ENCODE measurements around the gene CPHXL.

The CPHXL gene

DNA sequence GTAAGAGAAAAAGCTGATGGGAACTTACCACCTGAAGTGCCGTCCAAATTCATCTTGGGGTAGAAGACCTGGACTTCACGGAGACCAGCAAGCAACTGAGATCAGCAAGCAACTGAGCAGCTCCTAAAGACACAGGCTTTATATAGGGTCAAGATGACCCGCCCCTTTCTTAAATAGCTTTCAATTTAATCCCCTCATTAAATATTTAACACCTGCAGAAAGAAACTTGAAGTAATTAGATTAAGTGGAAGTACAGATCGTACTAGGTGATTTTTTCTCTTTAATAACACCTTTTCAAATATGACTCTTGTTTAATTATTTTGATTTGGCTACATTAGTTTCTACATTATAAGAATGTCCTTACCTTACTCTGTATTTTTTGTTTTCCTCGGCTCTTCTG lies at the start of gene CPHXL:
CPHXL (minus strand) TSS at position 101 of the 400 bp plus-strand sequence; CDS start at position 53, 48 bp downstream.
- no peak for DNase-seq (ENCODE audit: low spot score)

DNA sequence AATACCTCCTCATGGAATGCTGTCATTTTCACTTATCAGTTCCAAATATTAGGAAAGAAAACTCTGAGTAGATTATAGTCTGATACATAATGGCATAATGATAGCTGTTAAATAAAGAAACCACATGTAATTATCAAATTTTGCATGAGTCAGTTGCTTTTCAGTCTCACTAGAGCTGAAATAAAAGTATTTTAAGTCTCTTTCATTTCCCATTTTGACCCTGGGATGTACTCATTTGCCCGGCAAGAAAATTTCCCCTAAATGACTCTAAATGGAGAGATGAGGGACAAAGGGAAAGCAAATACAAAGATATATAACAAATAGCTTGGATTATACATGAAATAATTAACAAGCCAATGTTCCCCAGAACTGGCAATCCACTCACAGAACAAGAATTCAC lies 47.9 kb upstream of the CPHXL start:
- no peak for DNase-seq (ENCODE audit: low spot score)

DNA sequence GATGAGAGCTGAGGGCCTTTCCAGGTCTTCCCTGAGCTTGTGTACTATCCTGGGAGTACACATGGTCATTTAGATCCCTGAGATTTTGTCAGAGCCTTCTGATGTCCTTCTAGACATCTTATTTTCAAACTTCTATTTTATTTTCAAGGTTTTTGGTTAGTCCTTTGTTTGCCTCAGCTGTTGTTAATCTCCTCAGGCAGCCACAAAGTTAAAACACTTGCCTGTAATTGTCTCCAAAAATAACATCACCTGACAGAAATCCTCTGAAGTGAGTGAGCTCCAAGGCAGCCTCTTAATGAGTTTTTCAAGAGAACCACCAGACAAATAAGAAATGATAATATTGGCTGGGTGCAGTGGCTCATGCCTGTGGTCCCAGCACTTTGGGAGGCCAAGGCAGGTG lies 43.8 kb upstream of the CPHXL start:
- no peak for DNase-seq (ENCODE audit: low spot score)

DNA sequence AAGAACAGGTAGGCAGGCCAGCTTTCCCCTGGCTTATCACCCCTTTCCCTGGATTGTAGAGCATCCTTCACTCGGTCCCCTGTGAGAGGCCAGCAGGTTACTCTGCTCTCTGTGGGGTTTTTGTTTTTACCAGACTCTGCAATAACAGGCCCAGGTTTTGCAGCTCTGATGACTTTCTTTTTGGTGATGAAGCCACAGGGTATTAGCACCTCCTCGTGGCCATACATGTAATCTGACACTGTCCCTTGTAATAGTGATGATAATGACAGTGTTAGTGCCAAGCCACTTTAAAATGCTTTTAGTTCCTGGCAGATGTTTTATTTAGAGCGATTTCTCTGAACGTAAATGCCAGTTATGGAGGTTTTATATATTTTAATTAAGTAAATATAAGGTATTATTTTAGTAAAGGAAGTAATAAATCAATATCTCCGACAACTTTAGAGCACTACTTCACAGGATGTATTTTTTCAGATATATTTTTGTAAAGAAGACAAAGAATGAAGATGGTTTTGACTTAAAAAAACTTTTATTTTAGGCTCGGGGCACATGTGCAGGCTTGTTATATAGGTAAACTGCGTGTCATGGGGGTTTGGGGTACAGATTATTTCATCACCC lies 38.0 kb upstream of the CPHXL start:
- DNase-seq (ENCODE audit: low spot score): peak; percentile 65

DNA sequence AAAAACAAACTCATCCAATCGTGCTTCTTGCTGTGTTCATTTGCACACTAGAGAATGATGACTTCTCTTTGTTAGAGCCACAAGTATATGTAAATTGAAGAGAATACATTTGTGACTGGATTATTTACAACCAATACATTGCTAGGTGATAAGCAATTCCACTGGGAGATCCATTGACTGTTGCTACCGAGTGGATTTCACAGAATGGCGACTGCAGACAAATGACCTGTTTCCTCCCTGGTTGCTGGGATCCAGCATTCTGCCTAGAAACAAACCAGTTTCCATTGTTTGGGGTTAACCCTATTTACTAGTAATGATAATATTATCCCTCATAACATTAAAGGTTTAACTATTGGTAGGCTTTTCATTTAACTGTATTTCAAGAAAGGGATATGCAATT lies 36.9 kb upstream of the CPHXL start:
- no peak for DNase-seq (ENCODE audit: low spot score)

DNA sequence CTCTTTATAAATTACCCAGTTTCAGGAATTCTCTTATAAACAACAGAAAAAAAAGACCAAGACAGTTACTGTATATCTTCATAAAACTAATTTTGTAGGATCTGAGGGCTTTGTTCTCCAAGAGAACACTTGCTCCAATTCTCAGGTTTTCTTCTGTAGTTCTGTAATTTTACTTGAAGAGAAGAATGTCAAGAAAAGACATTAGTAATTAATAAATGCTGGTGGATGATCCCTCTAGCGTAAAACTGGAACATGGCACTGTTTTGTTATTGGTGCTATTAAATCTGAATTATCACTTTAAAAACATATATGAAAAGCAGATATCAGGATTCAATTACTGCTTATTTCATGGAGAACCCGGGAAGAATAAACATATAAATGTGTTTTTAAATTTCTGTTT lies 36.5 kb upstream of the CPHXL start:
- no peak for DNase-seq (ENCODE audit: low spot score)

DNA sequence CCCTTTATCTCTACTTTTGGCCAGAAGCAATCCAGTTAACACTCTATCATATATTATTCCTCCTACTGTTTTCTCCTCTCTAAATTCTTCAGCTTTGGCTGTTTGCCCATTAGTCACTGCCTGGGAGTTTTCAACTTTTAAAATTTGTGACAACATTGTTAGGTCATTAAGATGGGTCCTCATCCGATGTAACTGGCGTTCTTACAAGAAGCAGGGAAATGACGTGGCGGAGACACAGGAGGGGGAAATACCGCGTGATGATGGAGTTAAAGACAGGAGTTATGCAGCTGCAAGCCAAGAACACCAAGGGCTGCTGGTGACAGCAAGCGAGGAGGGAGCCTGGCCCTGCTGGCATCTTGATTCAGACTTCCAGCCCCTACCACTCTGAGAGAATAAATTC lies 34.8 kb upstream of the CPHXL start:
- no peak for DNase-seq (ENCODE audit: low spot score)

DNA sequence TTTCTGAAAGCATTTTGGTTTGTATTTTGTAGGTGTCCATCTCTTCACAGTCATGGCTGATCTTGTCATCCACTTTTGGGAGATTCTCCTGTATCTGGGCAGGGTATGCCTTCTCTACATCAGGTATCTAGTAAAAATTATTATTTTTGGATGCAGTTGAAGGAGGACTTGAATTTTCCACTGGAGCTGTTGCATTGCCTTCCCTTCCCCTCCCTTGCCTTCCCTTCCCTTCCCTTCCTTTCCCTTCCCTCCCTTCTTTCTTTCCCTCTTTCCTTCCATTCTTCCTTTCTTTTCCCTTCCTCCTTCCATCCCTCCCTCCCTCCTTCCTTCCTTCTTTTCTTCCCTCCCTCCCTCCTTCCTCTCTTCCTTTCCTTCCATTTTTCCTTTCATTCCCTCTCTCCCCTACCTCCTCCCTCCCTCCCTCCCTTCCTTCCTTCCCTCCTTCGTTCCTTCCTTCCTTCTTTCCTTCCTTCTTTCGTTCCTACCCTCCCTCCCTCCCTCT lies 33.8 kb upstream of the CPHXL start:
- DNase-seq (ENCODE audit: low spot score): no peak

DNA sequence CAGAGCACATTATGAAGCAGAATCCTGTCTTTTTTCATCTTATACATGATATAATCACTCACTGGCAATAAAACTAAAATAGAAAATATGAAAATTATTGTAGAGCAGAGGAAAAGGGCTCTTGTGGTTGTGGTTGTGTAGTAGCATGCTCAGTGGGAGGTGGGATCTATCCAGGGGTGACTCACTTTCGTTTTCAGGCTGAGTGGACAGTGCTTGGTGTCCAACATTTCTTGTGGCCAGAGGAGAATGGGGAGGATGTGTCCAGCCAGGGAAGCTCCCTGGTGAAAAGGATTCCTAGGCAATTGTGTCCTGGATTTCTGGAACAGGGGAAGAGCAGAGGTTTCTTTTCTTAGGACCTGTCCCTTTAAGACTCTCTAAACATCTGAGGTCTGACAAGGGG lies 31.9 kb upstream of the CPHXL start:
- DNase-seq (ENCODE audit: low spot score): no peak

DNA sequence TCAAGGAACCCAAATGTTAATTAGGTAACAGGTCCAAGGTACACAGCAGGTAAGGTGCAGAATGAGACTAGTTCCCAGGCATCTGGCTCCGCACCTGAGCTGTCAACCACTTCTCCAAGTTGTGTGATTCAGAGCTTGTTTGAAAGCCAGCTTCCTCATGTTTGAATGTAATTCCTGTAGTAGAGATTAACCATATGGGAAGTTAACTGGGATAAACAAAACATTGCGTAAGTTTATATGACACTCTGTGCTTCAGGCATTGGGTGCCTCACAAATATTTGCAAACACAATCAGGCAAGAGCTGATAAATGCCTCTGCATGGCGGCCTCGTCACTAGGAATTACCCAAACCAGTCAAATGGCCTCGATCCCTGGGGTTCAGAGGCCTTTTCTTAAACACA lies 27.9 kb upstream of the CPHXL start:
- DNase-seq (ENCODE audit: low spot score): no peak

DNA sequence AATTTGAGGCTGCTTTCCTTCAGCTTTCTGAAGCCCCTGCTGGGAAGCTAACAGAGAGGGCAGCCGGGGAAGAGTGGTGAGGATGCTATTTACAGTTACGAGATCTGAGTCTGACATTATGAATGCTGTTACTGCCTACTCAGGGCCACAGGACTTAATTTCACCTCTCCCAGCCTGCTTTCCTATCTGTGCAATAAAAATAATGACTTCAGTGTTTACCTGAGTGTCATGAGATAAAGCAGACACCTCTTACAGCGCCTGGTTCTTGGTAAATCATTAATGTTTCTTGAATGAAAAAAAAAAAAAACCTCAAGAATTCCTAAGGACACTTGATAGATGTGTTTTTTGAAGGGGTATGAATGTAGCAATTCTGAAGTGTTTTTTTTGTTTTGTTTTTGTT lies 24.2 kb upstream of the CPHXL start:
- DNase-seq (ENCODE audit: low spot score): no peak

DNA sequence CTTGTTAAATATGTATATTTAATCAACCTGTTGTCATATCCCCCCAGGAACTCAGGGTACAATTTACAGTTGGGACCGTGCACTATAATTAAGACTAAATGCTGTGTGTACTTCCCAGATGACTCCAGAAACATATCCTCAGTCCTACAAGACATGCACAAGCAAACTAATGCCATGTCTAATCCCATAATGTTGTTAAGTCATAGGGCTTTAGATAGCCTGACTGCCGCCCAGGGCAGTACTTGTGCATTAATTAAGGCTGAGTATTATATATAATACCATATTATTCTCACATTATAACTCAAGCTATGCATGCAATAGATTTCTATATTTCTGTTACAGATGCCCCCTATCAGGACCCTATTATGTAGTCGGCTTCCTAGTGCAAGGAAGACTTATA lies 20.1 kb upstream of the CPHXL start:
- DNase-seq (ENCODE audit: low spot score): no peak

DNA sequence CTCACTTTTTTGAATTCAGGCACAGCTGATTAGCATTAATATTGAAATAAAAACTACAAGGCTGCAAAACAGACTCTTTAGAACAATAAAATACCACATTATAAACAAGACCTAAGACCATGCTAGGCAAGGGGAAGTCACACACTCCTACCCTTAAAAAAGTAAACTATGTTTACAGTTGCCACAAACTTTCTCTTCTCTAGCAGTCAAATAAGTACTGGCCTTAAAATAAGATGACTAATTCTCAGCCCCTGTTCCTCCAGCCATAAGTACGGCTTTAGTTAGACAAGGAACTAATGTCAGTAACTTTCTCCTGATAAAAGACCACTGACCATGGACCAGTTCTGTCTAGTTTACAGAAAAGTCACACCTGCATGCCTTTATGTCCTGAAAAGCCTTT lies 19.5 kb upstream of the CPHXL start:
- DNase-seq (ENCODE audit: low spot score): no peak

DNA sequence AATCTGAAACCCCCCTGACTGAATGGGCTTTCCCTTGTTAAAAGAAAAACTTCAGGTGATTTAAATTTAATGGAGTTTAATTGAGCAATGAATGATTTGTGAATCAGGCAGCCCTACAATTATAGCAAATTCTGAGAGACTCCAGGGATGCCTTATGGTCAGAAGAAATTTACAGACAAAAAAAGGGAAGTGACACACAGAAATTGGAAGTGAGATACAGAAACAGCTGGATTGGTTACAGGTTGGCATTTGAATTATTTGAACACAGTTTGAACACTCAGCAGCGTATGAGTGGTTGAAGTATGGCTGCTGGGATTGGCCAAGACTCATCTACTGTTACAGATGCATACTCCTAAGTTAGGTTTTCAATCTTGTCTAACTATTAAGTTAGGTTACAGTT lies 19.0 kb upstream of the CPHXL start:
- DNase-seq (ENCODE audit: low spot score): no peak

DNA sequence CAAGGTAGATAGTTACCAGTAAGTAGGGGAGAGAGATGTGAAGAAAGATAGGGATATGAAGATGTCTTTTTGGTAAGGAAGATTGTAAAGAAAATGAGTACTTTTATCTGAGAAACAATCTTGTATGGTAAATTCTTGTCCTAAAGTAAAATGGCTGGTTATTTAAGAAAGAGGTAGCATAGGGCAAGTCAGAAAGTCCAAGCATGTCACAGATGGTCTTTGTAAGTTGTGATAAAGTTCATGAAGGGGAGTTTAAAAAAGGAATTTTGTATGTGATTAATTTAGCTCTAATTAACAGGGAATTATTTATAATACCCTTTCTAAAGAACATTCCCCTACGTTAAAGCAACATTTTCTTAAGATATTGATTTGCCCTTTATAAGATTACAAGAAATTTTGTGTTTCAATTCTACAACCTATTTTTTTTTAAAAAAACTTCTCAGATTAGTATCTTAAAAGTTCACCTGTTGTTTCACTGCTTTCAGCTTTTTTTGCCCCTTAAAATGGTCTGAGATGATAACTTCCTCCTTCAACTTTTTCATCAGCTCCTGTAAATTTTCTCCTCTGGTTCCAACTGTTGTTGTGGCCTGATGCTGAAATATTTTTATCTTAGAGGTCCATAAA lies 16.2 kb upstream of the CPHXL start:
- no peak for DNase-seq (ENCODE audit: low spot score)

DNA sequence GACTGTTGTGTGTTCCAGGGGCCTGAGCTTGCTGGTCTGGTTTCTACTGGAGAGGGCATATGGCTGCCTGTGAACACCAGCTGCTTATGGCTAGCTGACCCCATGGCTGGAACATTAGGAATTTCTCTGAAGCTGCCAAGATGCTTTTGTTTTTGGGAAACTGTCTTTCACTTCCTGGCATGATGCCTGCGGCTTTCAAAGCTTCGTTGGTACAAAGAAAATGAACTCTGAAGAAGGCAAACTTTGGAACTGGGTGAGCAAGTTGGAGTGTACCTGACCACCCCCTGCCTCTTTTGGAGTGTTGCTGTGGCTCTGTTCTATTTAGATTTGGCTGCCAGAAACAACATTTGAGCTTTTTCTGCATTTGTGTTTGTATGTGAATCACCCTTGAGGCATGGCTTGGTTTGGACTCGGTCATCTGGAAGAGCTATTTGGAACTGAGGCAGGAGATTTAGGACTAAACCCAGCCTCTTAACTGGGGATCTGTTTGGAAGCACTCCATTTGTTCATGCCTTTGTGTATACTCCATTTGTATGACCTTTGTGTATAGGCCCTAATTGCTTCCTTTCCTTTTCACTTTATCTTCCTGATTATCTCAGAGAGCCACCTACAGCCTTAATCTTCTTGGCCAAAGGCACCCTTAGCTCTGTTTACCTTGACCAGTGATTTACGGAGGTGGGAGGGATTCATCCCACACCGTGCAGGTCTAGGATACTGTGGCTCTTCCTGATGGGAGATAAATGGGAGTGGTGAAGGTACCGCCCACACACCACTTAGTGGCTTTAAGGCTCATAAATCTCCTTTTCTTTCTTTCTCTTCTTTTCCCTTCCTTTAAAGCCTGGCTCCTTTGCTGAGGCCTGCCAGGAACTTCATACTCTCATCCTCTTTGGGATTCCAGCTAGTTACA lies 7.3 kb upstream of the CPHXL start:
- DNase-seq (ENCODE audit: low spot score): no peak

DNA sequence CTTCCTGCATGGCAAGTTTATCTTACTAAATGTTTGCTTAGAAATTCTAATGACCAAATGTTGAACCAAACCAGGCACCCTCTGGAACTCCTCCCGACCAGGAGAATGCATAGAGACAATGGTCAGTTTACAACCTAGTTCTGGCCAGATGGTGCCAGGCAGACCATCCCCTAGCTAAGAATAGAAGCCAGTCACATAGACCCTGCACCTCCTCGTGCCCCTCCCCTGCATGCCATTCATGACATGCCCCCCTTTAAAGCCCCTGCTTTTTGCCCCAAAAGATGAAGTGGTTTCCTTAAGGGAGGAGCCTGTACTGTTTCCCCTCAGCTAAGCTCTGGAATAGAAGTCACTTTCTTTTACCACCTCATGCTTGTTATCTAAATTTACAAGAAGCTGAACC lies 6.6 kb upstream of the CPHXL start:
- DNase-seq (ENCODE audit: low spot score): no peak

DNA sequence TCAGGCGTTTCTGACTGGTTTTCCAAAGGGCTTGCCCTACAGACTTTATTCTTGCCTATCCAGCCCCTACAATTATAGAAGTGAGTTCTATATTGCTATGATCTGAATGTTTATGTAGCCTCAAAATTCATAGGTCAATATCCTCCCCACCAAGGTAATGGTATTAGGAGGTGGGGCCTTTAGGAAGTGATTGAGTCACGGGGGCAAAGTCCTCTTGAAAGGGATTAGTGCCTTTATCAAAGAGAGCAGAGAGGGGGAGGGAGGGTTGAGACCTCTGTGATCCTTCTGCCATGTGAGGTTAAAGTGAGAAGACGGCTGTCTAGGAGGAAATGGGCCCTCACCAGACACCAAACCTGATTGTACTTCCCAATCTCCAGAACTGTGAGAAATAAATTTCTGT lies 931 bp upstream of the CPHXL start:
- DNase-seq (ENCODE audit: low spot score): no peak

DNA sequence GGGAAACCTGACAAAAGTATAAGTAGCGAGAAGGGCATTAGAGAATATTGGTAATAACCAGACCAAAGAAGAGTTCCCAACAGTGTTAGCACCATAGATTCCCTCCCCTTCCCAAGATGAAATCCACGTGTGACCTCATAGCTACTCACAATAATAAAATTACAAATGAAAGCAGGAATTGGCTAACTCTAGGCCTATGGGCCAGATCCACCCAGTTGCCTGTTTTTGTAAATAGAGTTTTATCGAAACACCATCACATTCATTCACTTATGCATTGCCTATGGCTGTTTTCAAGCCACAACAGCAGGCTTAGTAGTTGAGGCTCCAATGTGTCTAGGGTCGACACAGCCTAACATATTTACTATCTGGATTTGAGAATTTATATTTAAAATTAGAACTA lies 7.8 kb downstream of the CPHXL start:
- DNase-seq (ENCODE audit: low spot score): no peak

DNA sequence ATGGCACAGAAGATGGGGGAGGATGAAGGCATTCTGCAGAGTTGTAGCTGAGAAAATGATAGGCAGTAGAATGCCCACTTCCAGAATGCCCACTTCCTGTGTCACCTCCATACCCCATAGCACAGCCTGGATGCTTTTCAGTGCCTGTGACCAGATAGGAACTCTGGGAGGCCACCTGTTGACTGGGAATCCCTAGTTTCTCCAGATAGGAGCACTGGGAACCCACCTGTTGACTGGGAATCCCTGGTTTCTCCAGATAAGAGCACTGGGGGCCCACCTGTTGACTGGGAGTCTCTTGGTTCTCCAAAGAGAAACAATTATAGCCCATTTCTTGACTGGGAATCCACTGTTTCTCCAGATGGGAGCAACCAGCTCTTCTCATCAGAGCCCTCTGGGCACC lies 11.6 kb downstream of the CPHXL start:
- no peak for DNase-seq (ENCODE audit: low spot score)

DNA sequence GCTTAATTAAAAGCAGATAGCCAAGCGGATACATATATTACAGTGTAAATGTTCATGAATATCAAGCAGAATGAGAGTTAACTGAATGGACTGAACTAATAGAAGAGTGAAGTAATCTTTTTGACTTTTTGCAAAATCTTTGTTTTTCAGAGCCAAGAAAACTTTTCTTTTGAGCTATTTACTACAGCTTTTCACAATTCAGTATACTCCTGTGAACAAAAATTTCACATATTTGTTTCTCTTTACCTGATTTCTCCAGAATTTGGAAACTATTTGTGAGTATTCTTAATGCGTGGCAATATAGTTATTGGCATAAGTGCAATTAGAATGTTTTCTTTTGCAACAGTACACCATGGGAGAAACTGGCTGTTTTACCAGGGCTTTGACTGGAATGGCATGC lies 15.9 kb downstream of the CPHXL start:
- no peak for DNase-seq (ENCODE audit: low spot score)

DNA sequence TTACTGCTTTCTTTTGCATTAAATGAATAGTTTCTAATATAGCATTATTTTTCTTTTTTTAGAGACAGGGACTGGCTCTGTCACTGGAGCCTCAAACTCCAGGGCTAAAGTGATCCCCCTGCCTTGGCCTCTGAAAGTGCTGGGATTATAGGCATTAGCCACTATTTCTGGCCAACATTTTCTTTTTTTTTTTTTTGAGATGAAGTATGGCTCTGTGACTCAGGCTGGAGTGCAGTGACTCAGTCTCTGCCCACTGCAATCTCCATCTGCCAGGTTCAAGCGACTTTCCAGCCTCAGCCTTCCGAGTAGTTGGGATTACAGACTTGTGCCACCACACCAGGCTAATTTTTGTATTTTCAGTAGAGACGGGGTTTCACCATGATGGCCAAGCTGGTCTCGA lies 23.0 kb downstream of the CPHXL start:
- DNase-seq (ENCODE audit: low spot score): no peak

DNA sequence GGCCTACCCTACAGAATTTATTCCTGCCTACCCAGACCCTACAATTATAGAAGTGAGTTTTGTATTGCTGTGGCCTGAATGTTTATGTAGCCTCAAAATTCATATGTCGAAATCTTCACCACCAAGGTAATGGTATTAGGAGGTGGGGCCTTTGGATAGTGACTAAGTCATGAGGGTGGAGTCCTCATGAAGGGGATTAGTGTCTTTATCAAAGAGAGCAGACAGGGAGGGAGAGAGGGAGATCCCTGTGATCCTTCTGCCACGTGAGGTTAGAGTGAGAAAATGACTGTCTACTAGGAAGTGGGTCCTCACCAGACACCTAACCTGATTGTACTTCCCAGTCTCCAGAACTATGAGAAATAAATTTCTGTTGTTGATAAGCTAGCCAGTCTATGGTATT lies 24.0 kb downstream of the CPHXL start:
- DNase-seq (ENCODE audit: low spot score): no peak

Data from CD4-positive, alpha-beta T cell treated with Interleukin-6 at 100 ng/mL for 8 hours (primary cell).